Umbilical cord (tissue), 2 donors: ENCODE measurements around the gene FAM229A. TPM values are rescaled to one million over a fixed set of nuclear protein-coding genes. Genes with fewer than 3 reads are reported as not detected.

Experiments
- DNase-seq: peaks from one replicate; pipeline ENCODE4 v3.0.0-alpha.2; 2015; ENCODE audit warnings: low spot score
- total RNA-seq: library from RNA; depleted of rRNA; stranded (reverse); fragments of >200 nt; gene quantifications from one replicate; pipeline ENCODE4 v1.2.3, GENCODE V29; 2014; ENCODE audit warnings: low replicate concordance; ENCODE audit not compliant: insufficient read depth

FAM229A gene
- total RNA-seq, 1 donor from 2014 or later: 1.7 TPM

DNA sequence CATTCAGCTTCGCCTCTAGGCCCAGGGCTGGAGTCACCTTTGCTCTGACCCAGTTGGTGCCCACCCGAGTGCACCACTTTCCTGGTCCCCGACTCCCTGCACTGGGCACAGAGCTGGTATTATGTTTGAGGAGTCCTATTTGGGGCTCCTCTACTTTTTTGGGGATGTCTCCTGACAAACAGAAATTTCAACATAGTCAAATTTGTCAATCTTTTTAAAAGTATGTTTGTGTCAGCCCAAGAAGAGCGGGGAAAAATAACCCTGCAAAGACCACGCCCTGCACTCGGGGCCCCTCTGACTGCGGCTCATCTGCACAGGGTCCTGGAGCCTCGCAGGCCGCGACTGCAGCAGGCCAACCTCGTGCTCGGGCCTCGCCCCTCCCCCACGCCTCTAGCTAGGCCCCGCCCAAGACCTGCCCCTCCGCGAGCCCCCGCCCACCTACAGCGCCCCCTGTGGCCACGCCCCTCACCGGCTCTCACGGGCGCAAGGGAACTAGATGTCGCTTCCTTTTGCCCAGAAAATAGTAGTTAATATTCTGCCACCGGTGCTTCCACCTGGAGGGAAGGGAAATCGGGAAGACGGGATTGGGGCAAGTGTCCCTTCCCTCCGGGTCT is 11.4 kb downstream of the FAM229A start:
- no peak for DNase-seq

- DNase-seq: no peak
Measured at GRCh38 chr1:32349211-32349708, 13.0 kb downstream of the FAM229A start.

GRCh38 chr1:32346532-32347157 is 15.6 kb downstream of the FAM229A start:
- DNase-seq: no peak

- no peak for DNase-seq
Measured at GRCh38 chr1:32345289-32345827, 16.9 kb downstream of the FAM229A start.

DNA sequence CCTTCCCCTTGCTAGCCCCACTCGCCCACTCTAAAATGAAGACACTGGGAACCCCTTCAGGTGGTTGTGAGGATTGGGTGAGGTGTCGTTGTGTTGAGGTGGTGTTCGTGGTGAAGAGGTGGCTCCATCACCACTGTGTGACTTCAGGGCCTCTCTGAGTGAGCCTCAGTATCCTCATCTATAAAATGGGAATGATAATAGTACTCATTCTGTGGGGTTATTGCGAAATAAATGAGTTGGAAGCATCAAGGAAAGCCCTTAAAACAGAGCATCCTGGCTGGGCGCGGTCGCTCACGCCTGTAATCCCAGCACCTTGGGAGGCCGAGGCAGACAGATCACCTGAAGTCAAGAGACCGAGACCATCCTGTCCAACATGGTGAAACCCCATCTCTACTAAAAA is 19.6 kb downstream of the FAM229A start:
- no peak for DNase-seq

GRCh38 chr1:32341971-32342370 is 20.3 kb downstream of the FAM229A start:
- DNase-seq: no peak

- DNase-seq: no peak
Measured at GRCh38 chr1:32341186-32341757, 21.0 kb downstream of the FAM229A start.

DNA sequence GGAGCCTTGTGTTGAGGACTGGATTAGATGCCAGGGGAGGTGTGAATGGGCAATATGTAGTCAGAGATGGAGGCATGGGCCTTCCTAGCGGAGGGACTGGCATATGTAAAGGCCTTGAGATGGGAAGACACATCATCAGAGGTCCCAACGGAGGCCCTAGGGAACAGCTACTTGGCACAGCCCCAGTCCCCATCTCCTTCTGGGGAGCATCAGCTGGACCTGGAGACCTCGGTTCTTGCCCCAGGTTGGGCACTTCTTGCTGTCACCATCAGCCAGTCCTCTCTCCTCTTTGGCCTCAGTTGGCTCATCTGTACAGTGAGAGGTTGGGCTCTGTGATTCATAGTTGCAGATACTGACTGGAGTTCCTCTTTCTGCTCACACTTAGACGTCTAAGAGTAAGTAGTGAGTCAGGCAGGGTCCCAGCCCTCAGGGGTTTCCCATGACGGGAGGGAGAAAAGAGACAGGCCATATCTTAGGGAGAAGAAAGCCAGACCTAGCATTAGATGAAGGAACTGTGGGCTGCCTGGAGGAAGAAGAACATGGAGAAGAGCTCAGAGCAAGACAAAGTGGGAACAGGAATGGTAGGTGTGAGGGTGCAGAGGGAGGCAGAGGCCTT is 22.8 kb downstream of the FAM229A start:
- no peak for DNase-seq

DNA sequence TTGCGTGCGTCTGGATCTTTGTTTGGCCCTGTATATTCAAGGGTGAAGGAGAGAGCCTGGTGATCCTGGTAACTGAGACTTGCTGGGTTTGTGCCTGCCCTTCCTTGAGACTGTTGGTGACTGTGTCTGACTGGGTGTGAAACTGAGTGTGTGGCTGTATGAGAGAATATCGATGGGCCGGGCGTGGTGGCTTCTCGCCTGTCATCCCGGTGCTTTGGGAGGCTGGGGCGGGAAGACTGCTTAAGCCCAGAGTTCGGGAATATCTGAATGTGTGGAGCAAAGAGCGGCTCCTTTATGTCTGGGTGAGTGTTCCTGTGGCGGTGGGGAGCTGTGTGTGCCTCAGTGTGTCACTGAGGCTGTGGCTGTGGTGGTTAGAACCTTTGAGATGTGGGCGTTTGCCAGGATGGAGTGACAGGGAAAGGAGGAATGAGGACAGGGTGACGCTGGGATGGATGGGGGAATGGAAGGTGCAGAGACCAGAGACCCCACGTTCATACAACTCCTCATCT is 23.6 kb downstream of the FAM229A start:
- DNase-seq: no peak

GRCh38 chr1:32337855-32338636 is 24.2 kb downstream of the FAM229A start:
- no peak for DNase-seq

- DNase-seq: no peak
Measured at GRCh38 chr1:32336963-32337675, 25.2 kb downstream of the FAM229A start.

DNA sequence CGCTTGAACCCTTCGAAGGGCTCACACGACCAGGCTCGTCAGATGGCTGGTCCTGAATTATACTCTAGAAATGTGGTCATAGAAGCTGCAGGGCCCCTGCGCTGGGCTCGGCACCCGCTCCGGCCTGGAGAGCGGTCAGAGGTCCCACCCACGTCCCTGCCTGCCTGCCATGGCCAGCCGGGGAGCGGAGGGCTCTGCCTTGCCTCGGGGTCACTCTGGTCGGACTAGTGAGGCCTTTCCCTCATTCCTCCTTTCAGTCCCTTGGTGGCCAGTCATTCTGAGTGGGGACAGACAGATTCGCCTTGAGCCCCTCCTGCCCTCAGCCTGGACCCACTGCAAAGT is 25.7 kb downstream of the FAM229A start:
- no peak for DNase-seq

GRCh38 chr1:32335790-32336590 is 26.3 kb downstream of the FAM229A start, which contains the start of gene MARCKSL1:
Gene MARCKSL1, minus strand, starts transcription at chr1:32336233. Its CDS starts 200 bp downstream, at chr1:32336033.
- peak; percentile 77 for DNase-seq

DNA sequence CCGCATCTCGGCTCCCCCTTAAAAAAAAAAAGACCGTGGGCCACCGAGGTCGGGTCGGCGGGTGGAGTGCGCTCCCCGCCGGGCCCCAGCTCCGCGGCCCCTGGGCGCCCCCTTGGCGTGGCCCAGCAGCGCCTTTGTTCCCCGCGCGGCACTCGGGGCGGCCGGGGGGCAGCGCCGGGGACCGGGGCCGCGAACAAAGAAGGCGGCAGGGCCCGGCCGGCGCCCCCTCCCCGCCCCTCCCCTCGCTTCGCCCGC is 26.8 kb downstream of the FAM229A start:
- no peak for DNase-seq

GRCh38 chr1:32334864-32335534 is 27.3 kb downstream of the FAM229A start:
- DNase-seq: no peak

DNA sequence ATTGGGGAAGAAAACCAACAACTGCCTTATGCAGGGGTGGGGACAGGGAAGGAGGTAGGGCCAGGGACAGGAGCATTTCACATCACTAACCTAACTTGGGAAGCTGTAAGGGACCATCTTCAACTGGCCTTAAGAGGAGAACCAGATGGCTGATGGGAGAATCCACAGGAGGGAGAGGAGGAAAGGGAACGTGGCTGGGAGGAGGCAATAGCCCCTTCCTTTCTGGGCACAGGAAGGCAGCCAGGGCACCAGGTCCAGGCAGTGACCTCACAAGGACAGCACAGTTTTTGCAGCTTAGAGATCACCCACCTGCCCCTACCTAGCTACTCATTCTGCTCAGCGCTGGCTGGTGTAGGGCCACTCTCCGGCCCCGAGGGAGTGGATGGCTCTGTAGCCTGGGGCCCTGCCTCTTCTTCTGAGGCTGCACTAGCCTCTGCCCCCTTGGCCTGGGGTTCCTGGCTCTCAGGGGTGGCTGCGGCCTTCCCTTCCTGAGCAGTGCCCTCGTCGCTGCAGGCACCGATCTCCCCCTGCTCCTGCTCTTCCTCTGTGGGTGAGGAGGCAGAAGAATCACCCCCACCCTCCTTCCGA is 27.9 kb downstream of the FAM229A start:
- no peak for DNase-seq

DNA sequence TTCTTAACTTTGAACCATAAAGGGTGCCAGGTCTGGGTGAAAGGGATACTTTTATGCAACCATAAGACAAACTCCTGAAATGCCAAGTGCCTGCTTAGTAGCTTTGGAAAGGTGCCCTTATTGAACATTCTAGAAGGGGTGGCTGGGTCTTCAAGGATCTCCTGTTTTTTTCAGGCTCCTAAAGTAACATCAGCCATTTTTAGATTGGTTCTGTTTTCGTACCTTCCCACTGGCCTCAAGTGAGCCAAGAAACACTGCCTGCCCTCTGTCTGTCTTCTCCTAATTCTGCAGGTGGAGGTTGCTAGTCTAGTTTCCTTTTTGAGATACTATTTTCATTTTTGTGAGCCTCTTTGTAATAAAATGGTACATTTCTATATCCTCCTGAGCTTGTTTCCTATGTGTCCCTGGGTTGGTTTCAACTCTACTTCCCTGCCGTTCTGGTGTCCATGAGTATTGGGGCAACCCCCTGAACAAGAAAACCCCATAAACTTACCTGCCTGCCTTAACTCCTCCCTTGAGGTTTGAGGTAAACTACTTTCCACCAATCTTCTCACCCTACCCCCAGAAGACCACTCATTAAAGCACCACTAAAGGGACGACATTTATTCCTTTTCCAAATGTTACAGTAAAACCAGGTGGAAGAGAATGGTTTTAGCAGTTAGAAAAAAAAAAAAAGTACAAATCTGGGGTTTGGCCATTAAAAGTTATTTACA is 28.9 kb downstream of the FAM229A start:
- DNase-seq: no peak

DNA sequence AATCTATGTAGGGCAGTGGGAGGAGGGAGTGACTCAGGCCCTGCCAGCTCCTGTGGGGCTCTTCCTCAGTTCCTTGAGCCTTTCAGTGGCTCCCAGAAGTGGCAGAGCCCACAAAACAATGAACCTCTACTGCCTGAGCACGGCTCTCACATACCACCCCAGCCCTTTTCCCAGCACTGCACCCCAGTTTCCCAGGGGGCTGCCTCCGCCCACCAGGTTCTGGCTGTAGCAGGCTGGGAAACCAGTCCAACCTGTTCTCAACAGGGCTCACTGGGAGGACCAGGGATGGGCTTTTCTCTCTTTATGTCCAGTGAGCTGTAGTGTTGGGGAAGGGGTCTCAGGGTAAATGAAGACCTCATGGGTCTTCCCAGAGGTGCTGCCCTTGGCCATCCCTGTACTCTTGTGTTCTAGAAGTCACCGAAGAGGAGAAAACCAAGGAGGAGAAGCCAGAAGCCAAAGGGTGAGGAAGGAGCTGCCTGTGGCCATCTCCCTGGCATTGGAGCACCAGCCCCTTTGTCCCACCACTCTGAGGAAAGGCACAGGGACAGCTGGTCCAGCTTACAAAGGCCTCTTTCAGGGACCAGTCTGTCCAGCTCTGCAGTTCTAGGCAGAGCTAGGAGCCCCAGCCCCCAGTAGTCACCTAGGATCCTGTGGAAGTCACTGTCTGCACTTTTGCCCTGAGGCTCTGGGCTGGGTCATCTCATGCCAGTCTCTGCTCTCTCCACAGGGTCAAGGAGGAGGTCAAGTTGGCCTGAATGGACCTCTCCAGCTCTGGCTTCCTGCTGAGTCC is 29.8 kb downstream of the FAM229A start:
- DNase-seq: no peak
